Colonic mucosa (tissue), 4 donors: ENCODE results near the gene SLC35E4. TPM values are rescaled to one million over a fixed set of nuclear protein-coding genes. Genes with fewer than 3 reads are reported as not detected.
A peak's percentile ranks its signal among the peaks of the same experiment; 100 is the strongest.

ENCODE experiments used
- DNase-seq: peaks from one replicate; pipeline ENCODE4 v3.0.0-alpha.2; 2020
- H3K27ac ChIP-seq: fragments of 200-600 bp; one replicate; pipeline ENCODE4 v1.8.0; 2021
- H3K27me3 ChIP-seq: fragments of 200-600 bp; one replicate; pipeline ENCODE4 v1.8.0; 2021
- H3K36me3 ChIP-seq: fragments of 200-600 bp; one replicate; pipeline ENCODE4 v1.8.0; 2021
- H3K4me1 ChIP-seq: fragments of 200-600 bp; one replicate; pipeline ENCODE4 v1.8.0; 2021; ENCODE audit warnings: mild to moderate bottlenecking
- H3K4me3 ChIP-seq: fragments of 200-600 bp; one replicate; pipeline ENCODE4 v1.8.0; 2021
- H3K9ac ChIP-seq, 2 donors: one replicate each; pipeline ENCODE4 v1.7.0; 2013; ENCODE audit warnings: control low read depth in 2 of 2, low read depth in 2 of 2, low read length in 2 of 2
- H3K9me3 ChIP-seq: fragments of 200-600 bp; one replicate; pipeline ENCODE4 v1.8.0; 2021
- intact Hi-C: fragments of 100-400 bp; cut with DNase I; formaldehyde crosslinking; loops from one replicate; pipeline ENCODE4 v1.14.1; 2022
- total RNA-seq, 2 donors: library from RNA; stranded (reverse); fragmentation: NEBNext Ultra II Directional in 1 of 2; extraction: Animal tissue kit (Norgen Biotek cat#: 25700) in 1 of 2; gene quantifications; one replicate each; pipeline ENCODE4 v1.2.1, GENCODE V29; 2021
- TF ChIP-seq, protein P1 (sequence below): fragments of 200-600 bp; IDR thresholded peaks from one replicate; pipeline ENCODE4 v1.8.0; 2022; ENCODE audit warnings: antibody characterized with exemption, mild to moderate bottlenecking
- donor health status: healthy.
- donor health status: DM: no; HTN: no; CAD: no.
- donor health status: DM: no; HTN: no; CAD: no.

SLC35E4 gene
- total RNA-seq, 2 donors from 2014 or later, result 5.7 to 7.0 TPM

DNA sequence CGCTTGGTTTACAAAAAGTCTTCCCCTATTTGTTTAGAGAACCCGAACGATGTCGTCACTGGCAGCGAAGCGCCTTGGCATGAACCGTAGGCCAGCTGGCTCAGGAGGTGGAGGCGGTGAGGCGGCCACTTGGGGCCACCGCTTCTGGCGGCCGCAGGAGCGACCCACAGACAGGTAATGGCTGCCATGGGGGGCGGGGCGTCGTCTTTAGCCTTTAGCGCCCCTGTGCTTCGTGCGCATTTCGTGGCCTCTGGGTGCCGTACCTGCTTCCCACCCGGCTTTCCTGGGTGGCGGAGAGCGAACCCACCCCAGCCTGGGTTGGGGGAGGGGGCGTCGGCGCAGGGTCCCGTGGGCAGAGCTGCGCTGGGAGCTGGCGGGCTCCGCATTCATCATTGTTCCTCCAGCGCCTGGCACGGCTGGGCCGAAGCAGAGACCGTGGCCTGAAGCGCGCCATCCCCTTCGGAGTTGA lies 58.6 kb downstream of the SLC35E4 start:
- no peaks in the 10 kb centered on the region for H3K27me3 ChIP-seq
- peak overlapping the region; percentile 70 for H3K27ac ChIP-seq
- peak; percentile 75 for DNase-seq
- no peaks in the 10 kb centered on the region for H3K4me1 ChIP-seq
- peak overlapping the region; percentile 64 for H3K4me3 ChIP-seq
- no peaks in the 10 kb centered on the region for H3K9me3 ChIP-seq
- peak overlapping the region; percentile 74 to 84 for H3K9ac ChIP-seq
- TF ChIP-seq, protein P1, sequence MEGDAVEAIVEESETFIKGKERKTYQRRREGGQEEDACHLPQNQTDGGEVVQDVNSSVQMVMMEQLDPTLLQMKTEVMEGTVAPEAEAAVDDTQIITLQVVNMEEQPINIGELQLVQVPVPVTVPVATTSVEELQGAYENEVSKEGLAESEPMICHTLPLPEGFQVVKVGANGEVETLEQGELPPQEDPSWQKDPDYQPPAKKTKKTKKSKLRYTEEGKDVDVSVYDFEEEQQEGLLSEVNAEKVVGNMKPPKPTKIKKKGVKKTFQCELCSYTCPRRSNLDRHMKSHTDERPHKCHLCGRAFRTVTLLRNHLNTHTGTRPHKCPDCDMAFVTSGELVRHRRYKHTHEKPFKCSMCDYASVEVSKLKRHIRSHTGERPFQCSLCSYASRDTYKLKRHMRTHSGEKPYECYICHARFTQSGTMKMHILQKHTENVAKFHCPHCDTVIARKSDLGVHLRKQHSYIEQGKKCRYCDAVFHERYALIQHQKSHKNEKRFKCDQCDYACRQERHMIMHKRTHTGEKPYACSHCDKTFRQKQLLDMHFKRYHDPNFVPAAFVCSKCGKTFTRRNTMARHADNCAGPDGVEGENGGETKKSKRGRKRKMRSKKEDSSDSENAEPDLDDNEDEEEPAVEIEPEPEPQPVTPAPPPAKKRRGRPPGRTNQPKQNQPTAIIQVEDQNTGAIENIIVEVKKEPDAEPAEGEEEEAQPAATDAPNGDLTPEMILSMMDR, result no peak
- H3K36me3 ChIP-seq, result no peaks in the 10 kb centered on the region
- intact Hi-C loops, result no loop called here

DNA sequence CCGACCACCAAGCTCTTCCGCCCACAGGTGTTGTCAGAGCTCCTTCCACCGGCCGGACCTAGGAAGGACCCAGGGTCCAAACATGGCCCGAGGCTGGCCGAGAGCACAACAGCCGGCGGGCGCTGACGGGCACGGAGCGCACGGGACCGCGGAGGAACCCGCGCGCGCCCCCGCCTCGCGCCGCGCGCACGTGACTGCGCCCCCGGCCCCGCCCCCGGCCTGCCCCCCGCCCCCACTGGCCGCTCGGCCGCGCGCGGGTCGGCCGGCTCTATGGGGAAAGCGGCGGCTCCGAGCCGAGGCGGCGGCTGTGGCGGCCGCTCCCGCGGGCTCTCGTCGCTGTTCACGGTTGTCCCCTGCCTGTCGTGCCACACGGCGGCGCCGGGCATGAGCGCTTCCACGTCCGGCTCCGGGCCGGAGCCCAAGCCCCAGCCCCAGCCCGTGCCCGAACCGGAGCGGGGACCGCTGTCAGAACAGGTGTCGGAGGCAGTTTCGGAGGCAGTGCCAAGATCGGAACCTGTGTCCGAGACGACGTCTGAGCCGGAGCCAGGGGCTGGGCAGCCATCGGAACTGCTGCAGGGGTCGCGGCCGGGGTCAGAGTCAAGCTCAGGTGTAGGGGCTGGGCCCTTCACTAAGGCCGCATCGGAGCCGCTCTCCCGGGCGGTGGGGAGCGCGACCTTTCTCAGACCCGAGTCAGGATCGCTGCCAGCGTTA lies 59.2 kb downstream of the SLC35E4 start, which contains the start of gene OSBP2:
Gene OSBP2 (plus strand): TSS at position 235 of the 711 bp plus-strand sequence. CDS start 36 bp downstream, at position 271.
- H3K36me3 ChIP-seq, result no peaks in the 10 kb centered on the region
- no peaks in the 10 kb centered on the region for H3K4me1 ChIP-seq
- H3K9me3 ChIP-seq, result no peaks in the 10 kb centered on the region
- peak within 1 kb of the TSS; percentile 64 for H3K4me3 ChIP-seq
- peak within 1 kb of the TSS; percentile 74 to 84 for H3K9ac ChIP-seq
- H3K27me3 ChIP-seq, result no peaks in the 10 kb centered on the region
- intact Hi-C loops, result no loop called here
- TF ChIP-seq, protein P1, result no peak
- DNase-seq, result peak; percentile 34
- peak within 1 kb of the TSS; percentile 70 for H3K27ac ChIP-seq

GRCh38 chr22:30695351-30695851 lies 59.8 kb downstream of the SLC35E4 start:
- intact Hi-C loops, result no loop called here
- H3K36me3 ChIP-seq, result no peaks in the 10 kb centered on the region
- H3K27ac ChIP-seq, result no peak overlapping the region

GRCh38 chr22:30695871-30696655 lies 60.5 kb downstream of the SLC35E4 start:
- Histone ChIP-seq H3K4me3 (no peak overlapping the region), H3K9me3 (no peaks in the 10 kb centered on the region), H3K27ac (no peak overlapping the region), H3K9ac (no peak overlapping the region), H3K4me1 (no peaks in the 10 kb centered on the region), H3K36me3 (no peaks in the 10 kb centered on the region), H3K27me3 (no peaks in the 10 kb centered on the region)
- intact Hi-C loops, result no loop called here
- DNase-seq, result no peak
- TF ChIP-seq, protein P1, result no peak

More at GRCh38 chr22:30695351-30695851, 59.8 kb downstream of the SLC35E4 start:
- Histone ChIP-seq H3K4me1 (no peaks in the 10 kb centered on the region), H3K9me3 (no peaks in the 10 kb centered on the region), H3K27me3 (no peaks in the 10 kb centered on the region), H3K4me3 (peak overlapping the region; percentile 57), H3K9ac (peak overlapping the region; percentile 40 to 48)
- no peak for DNase-seq
- TF ChIP-seq, protein P1, result no peak

Other genes starting within 250 kb of the SLC35E4 start
- 1 to 10 TPM; 5.8 to 9.4 TPM for gene RNF215, start 248.4 kb upstream of the SLC35E4 start, total RNA-seq
- 10 to 100 TPM in 1 of 2 donors, 1 to 10 TPM in 1; 2.0 to 10.3 TPM for gene SEC14L2, start 238.8 kb upstream of the SLC35E4 start, total RNA-seq
- gene MTFP1, start 210.0 kb upstream of the SLC35E4 start, total RNA-seq, result 10 to 100 TPM; 39.7 to 55.1 TPM
- gene SEC14L3, start 163.8 kb upstream of the SLC35E4 start, total RNA-seq, result not detected
- gene SEC14L4, start 130.1 kb upstream of the SLC35E4 start, total RNA-seq, result not detected
- not detected for gene SEC14L6, start 89.0 kb upstream of the SLC35E4 start, total RNA-seq
- 10 to 100 TPM; 13.4 to 18.8 TPM for gene GAL3ST1, start 61.1 kb upstream of the SLC35E4 start, total RNA-seq
- 10 to 100 TPM; 44.2 to 98.3 TPM for gene PES1, start 43.9 kb upstream of the SLC35E4 start, total RNA-seq
- 10 to 100 TPM in 1 of 2 donors, 1 to 10 TPM in 1; 9.3 to 27.0 TPM for gene TCN2, start 28.6 kb upstream of the SLC35E4 start, total RNA-seq
- 10 to 100 TPM; 15.2 to 17.1 TPM for gene DUSP18, start 32.1 kb downstream of the SLC35E4 start, total RNA-seq
- 1 to 10 TPM; 3.2 to 4.3 TPM for gene OSBP2, start 59.1 kb downstream of the SLC35E4 start, total RNA-seq